Middle frontal gyrus (tissue), 1 donor: ENCODE results near the gene NAV2.
"Not testable (repeated sequence)": the region's sequence is repeated elsewhere in the genome, so short reads cannot be mapped to it uniquely, and the experiment has no call there.

ENCODE experiments used
- DNase-seq: peaks from one replicate; pipeline ENCODE4 v3.0.0-alpha.2; 2015; ENCODE audit warnings: low spot score; ENCODE audit errors: extremely low spot score

The NAV2 gene

GRCh38 chr11:19921976-19922688 is 209.5 kb downstream of the NAV2 start:
- DNase-seq, result no peak

- DNase-seq, result no peak
Measured at GRCh38 chr11:19922689-19923035, 210.0 kb downstream of the NAV2 start.

- no peak for DNase-seq
Measured at GRCh38 chr11:19923626-19924025, 211.0 kb downstream of the NAV2 start.

- DNase-seq, result no peak
Measured at GRCh38 chr11:19924311-19924710, 211.7 kb downstream of the NAV2 start.

- no peak for DNase-seq
Measured at GRCh38 chr11:19924716-19925115, 212.1 kb downstream of the NAV2 start.

- not testable (repeated sequence) for DNase-seq
Measured at GRCh38 chr11:19927403-19927802, 214.8 kb downstream of the NAV2 start.

GRCh38 chr11:19929147-19929546 is 216.5 kb downstream of the NAV2 start:
- DNase-seq, result no peak

GRCh38 chr11:19929655-19930054 is 217.0 kb downstream of the NAV2 start:
- no peak for DNase-seq

- DNase-seq, result no peak
Measured at GRCh38 chr11:19931141-19931770, 218.6 kb downstream of the NAV2 start.

- no peak for DNase-seq
Measured at GRCh38 chr11:19931771-19932369, 219.2 kb downstream of the NAV2 start.

GRCh38 chr11:19933132-19933735 is 220.6 kb downstream of the NAV2 start:
- no peak for DNase-seq

- DNase-seq, result no peak
Measured at GRCh38 chr11:19933801-19934488, 221.3 kb downstream of the NAV2 start.

GRCh38 chr11:19934828-19935259 is 222.2 kb downstream of the NAV2 start:
- DNase-seq, result no peak

- no peak for DNase-seq
Measured at GRCh38 chr11:19935507-19935906, 222.9 kb downstream of the NAV2 start.

GRCh38 chr11:19936461-19936860 is 223.8 kb downstream of the NAV2 start:
- no peak for DNase-seq

- DNase-seq, result no peak
Measured at GRCh38 chr11:19938169-19938856, 225.7 kb downstream of the NAV2 start.

- no peak for DNase-seq
Measured at GRCh38 chr11:19938866-19939265, 226.2 kb downstream of the NAV2 start.

- DNase-seq, result no peak
Measured at GRCh38 chr11:19939415-19939929, 226.8 kb downstream of the NAV2 start.

- DNase-seq, result no peak
Measured at GRCh38 chr11:19940831-19941230, 228.2 kb downstream of the NAV2 start.

GRCh38 chr11:19946681-19947080 is 234.0 kb downstream of the NAV2 start:
- no peak for DNase-seq

GRCh38 chr11:19947537-19948114 is 235.0 kb downstream of the NAV2 start:
- no peak for DNase-seq
